Measurements from ENCODE around the gene GARNL3.

The GARNL3 gene

GRCh38 chr9:127346584-127346983 is 82.0 kb downstream of the GARNL3 start:
- ChIA-PET POLR2A (no interaction called here), CTCF (interaction anchor here (0.9 to 1.4 kb wide), 2 partner anchors 133 to 406 kb away, joined by 3 to 5 read pairs; no protein-coding TSS in a partner anchor)
- TF ChIP-seq CTCF (IDR thresholded peaks at IDR 0.05; ENCODE audit: control extremely low read depth, extremely low read depth, low read depth, missing control alignments): no peak
- DNase-seq (ENCODE audit: extremely low spot score): no peak

- ChIA-PET POLR2A (no interaction called here), CTCF (interaction anchor here (1.2 to 1.3 kb wide), 2 partner anchors 68 to 133 kb away, joined by 3 to 7 read pairs; no protein-coding TSS in a partner anchor)
- peak; percentile 42 for TF ChIP-seq CTCF (IDR thresholded peaks at IDR 0.05; ENCODE audit: control extremely low read depth, extremely low read depth, low read depth, missing control alignments)
- peak; percentile 32 for DNase-seq (ENCODE audit: extremely low spot score)
These were observed 83.5 kb downstream of the GARNL3 start for GRCh38 chr9:127347831-127348776.

- no peak for DNase-seq (ENCODE audit: extremely low spot score)
- TF ChIP-seq CTCF (IDR thresholded peaks at IDR 0.05; ENCODE audit: control extremely low read depth, extremely low read depth, low read depth, missing control alignments): no peak
- CTCF ChIA-PET: interaction anchor here (1.3 kb wide), 1 partner anchor 70 kb away, joined by 3 read pairs; no protein-coding TSS in a partner anchor
- POLR2A ChIA-PET: no interaction called here
These were observed 85.0 kb downstream of the GARNL3 start for GRCh38 chr9:127349483-127350113.

- no peak for TF ChIP-seq CTCF (IDR thresholded peaks at IDR 0.05; ENCODE audit: control extremely low read depth, extremely low read depth, low read depth, missing control alignments)
- DNase-seq (ENCODE audit: extremely low spot score): no peak
- POLR2A ChIA-PET: no interaction called here
- CTCF ChIA-PET: interaction anchor here (1.5 to 1.8 kb wide), 2 partner anchors 9 to 136 kb away, joined by 4 to 7 read pairs; no protein-coding TSS in a partner anchor
These were observed 86.9 kb downstream of the GARNL3 start for GRCh38 chr9:127351182-127352166.

- ChIA-PET CTCF (interaction anchor here (1.3 kb wide), 1 partner anchor 10 kb away, joined by 3 read pairs; no protein-coding TSS in a partner anchor), POLR2A (no interaction called here)
- TF ChIP-seq CTCF (IDR thresholded peaks at IDR 0.05; ENCODE audit: control extremely low read depth, extremely low read depth, low read depth, missing control alignments): no peak
- no peak for DNase-seq (ENCODE audit: extremely low spot score)
These were observed 89.3 kb downstream of the GARNL3 start for GRCh38 chr9:127353882-127354281.

All from GM10248 (cell line).